GM19239 (cell line): ENCODE results near the gene CEP78.

Experiments
- DNase-seq: peaks from one replicate; pipeline ENCODE4 v3.0.0; 2011; ENCODE audit warnings: low spot score; ENCODE audit not compliant: insufficient read length
- FAIRE-seq: peaks from 2 replicates; lab custom pipeline; 2011; peaks lifted over from hg19 to GRCh38; lab: Jason Lieb, UNC

Gene CEP78

GRCh38 chr9:78234810-78235209 is 1.1 kb upstream of the CEP78 start:
- DNase-seq (no peak), FAIRE-seq (peak; percentile 18)

GRCh38 chr9:78235256-78235761 is 566 bp upstream of the CEP78 start:
- FAIRE-seq = no peak

GRCh38 chr9:78236551-78236910 is 656 bp downstream of the CEP78 start:
- DNase-seq = peak; percentile 2
- no peak for FAIRE-seq

More at GRCh38 chr9:78235256-78235761, 566 bp upstream of the CEP78 start:
- DNase-seq = no peak

- DNase-seq (no peak), FAIRE-seq (no peak)
These were observed 2.5 kb downstream of the CEP78 start for GRCh38 chr9:78238046-78239038.

GRCh38 chr9:78239506-78239905 is 3.6 kb downstream of the CEP78 start:
- DNase-seq (no peak), FAIRE-seq (no peak)

GRCh38 chr9:78242041-78242440 is 6.2 kb downstream of the CEP78 start:
- no peak for DNase-seq
- FAIRE-seq = no peak

GRCh38 chr9:78243130-78243529 is 7.3 kb downstream of the CEP78 start:
- no peak for FAIRE-seq
- DNase-seq = no peak

GRCh38 chr9:78245401-78245800 is 9.5 kb downstream of the CEP78 start:
- FAIRE-seq = no peak
- no peak for DNase-seq

GRCh38 chr9:78248635-78249034 is 12.8 kb downstream of the CEP78 start:
- DNase-seq (no peak), FAIRE-seq (no peak)

- DNase-seq (no peak), FAIRE-seq (no peak)
These were observed 13.7 kb downstream of the CEP78 start for GRCh38 chr9:78249542-78249941.

GRCh38 chr9:78252616-78253015 is 16.7 kb downstream of the CEP78 start:
- peak; percentile 51 for FAIRE-seq

GRCh38 chr9:78253285-78253684 is 17.4 kb downstream of the CEP78 start:
- no peak for FAIRE-seq

More at GRCh38 chr9:78252616-78253015, 16.7 kb downstream of the CEP78 start:
- no peak for DNase-seq

GRCh38 chr9:78261403-78262001 is 25.6 kb downstream of the CEP78 start:
- FAIRE-seq (peak; percentile 26), DNase-seq (no peak)

More at GRCh38 chr9:78253285-78253684, 17.4 kb downstream of the CEP78 start:
- DNase-seq = no peak

- FAIRE-seq = no peak
- DNase-seq = no peak
These were observed 26.8 kb downstream of the CEP78 start for GRCh38 chr9:78262655-78263054.

GRCh38 chr9:78267889-78268288 is 32.0 kb downstream of the CEP78 start:
- FAIRE-seq (no peak), DNase-seq (no peak)

GRCh38 chr9:78269784-78270183 is 33.9 kb downstream of the CEP78 start:
- FAIRE-seq = peak; percentile 23
- DNase-seq = no peak

GRCh38 chr9:78272307-78272706 is 36.4 kb downstream of the CEP78 start:
- DNase-seq = no peak
- FAIRE-seq = no peak

GRCh38 chr9:78273761-78274160 is 37.9 kb downstream of the CEP78 start:
- no peak for DNase-seq

GRCh38 chr9:78278177-78278777 is 42.4 kb downstream of the CEP78 start:
- DNase-seq = no peak
- FAIRE-seq = no peak

More at GRCh38 chr9:78273761-78274160, 37.9 kb downstream of the CEP78 start:
- FAIRE-seq = no peak

- DNase-seq (no peak), FAIRE-seq (no peak)
These were observed 42.9 kb downstream of the CEP78 start for GRCh38 chr9:78278801-78279200.
